Colonic mucosa (tissue), 4 donors: Measurements from ENCODE around the gene YIPF3. TPM values are rescaled to one million over a fixed set of nuclear protein-coding genes. Genes with fewer than 3 reads are reported as not detected.
A peak's percentile ranks its signal among the peaks of the same experiment; 100 is the strongest.

Experiments
- DNase-seq: peaks from one replicate; pipeline ENCODE4 v3.0.0-alpha.2; 2020
- H3K27ac ChIP-seq: fragments of 200-600 bp; one replicate; pipeline ENCODE4 v1.8.0; 2021
- H3K27me3 ChIP-seq: fragments of 200-600 bp; one replicate; pipeline ENCODE4 v1.8.0; 2021
- H3K36me3 ChIP-seq: fragments of 200-600 bp; one replicate; pipeline ENCODE4 v1.8.0; 2021
- H3K4me1 ChIP-seq: fragments of 200-600 bp; one replicate; pipeline ENCODE4 v1.8.0; 2021; ENCODE audit warnings: mild to moderate bottlenecking
- H3K4me3 ChIP-seq: fragments of 200-600 bp; one replicate; pipeline ENCODE4 v1.8.0; 2021
- H3K9ac ChIP-seq, 2 donors: one replicate each; pipeline ENCODE4 v1.7.0; 2013; ENCODE audit warnings: control low read depth in 2 of 2, low read depth in 2 of 2, low read length in 2 of 2
- H3K9me3 ChIP-seq: fragments of 200-600 bp; one replicate; pipeline ENCODE4 v1.8.0; 2021
- CTCF ChIP-seq: fragments of 200-600 bp; IDR thresholded peaks from one replicate; pipeline ENCODE4 v1.8.0; 2022; ENCODE audit warnings: antibody characterized with exemption, mild to moderate bottlenecking
- intact Hi-C: fragments of 100-400 bp; cut with DNase I; formaldehyde crosslinking; loops from one replicate; pipeline ENCODE4 v1.14.1; 2022
- total RNA-seq, 2 donors: library from RNA; stranded (reverse); fragmentation: NEBNext Ultra II Directional in 1 of 2; extraction: Animal tissue kit (Norgen Biotek cat#: 25700) in 1 of 2; gene quantifications; one replicate each; pipeline ENCODE4 v1.2.1, GENCODE V29; 2021
- donor health status: healthy.
- donor health status: DM: no; HTN: no; CAD: no.
- donor health status: DM: no; HTN: no; CAD: no.

YIPF3 gene
- total RNA-seq, 2 donors from 2014 or later = 121 to 129 TPM

- Histone ChIP-seq H3K36me3 (peaks cover 7% of the 10 kb centered on the region), H3K4me1 (no peaks in the 10 kb centered on the region), H3K27ac (no peak overlapping the region), H3K27me3 (no peaks in the 10 kb centered on the region), H3K4me3 (no peak overlapping the region), H3K9me3 (no peaks in the 10 kb centered on the region), H3K9ac (no peak overlapping the region)
- TF ChIP-seq CTCF = no peak
- no peak for DNase-seq
- intact Hi-C loops = no loop called here
Observed at GRCh38 chr6:43494321-43494720, 22.4 kb downstream of the YIPF3 start.

- Histone ChIP-seq H3K4me3 (no peak overlapping the region), H3K27me3 (no peaks in the 10 kb centered on the region), H3K9ac (no peak overlapping the region), H3K9me3 (no peaks in the 10 kb centered on the region), H3K27ac (no peak overlapping the region), H3K4me1 (no peaks in the 10 kb centered on the region), H3K36me3 (peaks cover 3% of the 10 kb centered on the region)
- DNase-seq = no peak
- intact Hi-C loops = no loop called here
- TF ChIP-seq CTCF = no peak
Observed at GRCh38 chr6:43493833-43494232, 22.9 kb downstream of the YIPF3 start.

- Histone ChIP-seq H3K4me3 (no peak overlapping the region), H3K36me3 (no peaks in the 10 kb centered on the region), H3K9ac (no peak overlapping the region), H3K9me3 (no peaks in the 10 kb centered on the region), H3K27ac (no peak overlapping the region), H3K4me1 (no peaks in the 10 kb centered on the region), H3K27me3 (no peaks in the 10 kb centered on the region)
- TF ChIP-seq CTCF = no peak
- intact Hi-C loops = no loop called here
- DNase-seq = no peak
Observed at GRCh38 chr6:43493230-43493629, 23.5 kb downstream of the YIPF3 start.

DNA sequence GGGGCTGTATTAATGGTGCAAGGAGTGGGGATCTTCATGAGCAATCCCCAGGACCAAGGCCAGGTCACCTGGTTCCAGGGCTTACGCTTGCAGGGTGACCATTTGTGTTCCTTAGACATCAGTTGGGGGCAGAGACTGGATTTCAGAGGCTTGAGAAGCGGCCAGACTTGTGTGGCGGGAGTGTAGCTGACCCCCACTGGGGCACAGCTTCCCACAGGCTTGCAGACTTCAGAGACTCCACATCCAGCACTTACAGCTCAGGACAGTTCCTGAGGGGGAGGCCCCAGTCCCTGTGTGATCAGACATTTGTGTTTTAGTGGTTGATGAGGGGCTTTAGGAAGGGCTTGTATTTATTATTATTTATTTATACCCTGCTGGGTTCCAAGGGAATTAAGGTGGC lies 24.1 kb downstream of the YIPF3 start:
- no peaks in the 10 kb centered on the region for H3K9me3 ChIP-seq
- no peaks in the 10 kb centered on the region for H3K36me3 ChIP-seq
- no peak for DNase-seq
- no peak overlapping the region for H3K4me3 ChIP-seq
- no peak for TF ChIP-seq CTCF
- H3K27ac ChIP-seq = no peak overlapping the region
- intact Hi-C loops = no loop called here
- no peaks in the 10 kb centered on the region for H3K4me1 ChIP-seq
- H3K9ac ChIP-seq = no peak overlapping the region
- H3K27me3 ChIP-seq = no peaks in the 10 kb centered on the region

DNA sequence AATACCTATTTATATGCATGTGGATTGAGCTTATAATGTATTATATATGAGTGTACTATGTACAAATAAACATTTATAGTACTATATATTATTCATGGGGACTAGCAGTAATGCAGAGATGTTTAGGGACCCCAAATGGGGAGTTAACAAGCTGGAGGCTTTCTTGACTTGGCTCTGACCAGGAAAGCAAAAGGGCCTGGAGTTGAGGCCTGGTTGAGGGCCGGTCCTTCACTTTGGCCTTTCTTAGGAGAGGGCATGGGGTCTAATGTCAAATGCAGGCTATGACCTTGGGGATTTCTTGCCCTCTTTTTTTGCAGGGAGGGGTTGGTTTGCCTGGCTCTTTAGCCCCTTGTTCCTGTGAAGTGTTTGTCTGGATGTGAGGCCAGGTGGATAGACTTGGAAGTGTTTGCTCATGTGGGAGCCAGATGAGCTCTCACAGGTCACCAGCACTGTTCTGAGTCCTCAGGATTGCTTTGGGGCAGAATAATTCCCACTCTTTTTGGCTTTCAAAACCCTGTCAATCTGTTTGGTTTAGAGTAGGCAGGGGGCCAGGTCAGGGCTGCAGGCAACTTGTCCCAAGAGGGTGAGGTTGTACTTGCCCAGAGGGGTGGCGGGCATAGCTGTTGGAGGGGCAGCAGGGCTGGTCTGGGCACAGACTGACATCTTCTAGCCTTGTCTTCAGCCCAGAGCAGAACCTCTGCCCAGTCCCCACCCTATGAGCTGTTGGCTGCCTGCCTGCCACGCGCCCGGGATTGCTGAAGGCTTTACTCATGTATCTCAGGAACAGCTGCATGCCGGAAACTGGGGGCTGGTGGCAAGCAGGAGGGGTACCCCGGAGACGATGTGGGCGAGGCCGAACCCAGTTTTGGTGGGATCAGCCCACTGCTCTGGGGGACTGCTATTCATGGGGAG lies 24.7 kb downstream of the YIPF3 start:
- H3K27ac ChIP-seq = no peak overlapping the region

More for the DNA sequence above, 24.7 kb downstream of the YIPF3 start:
- no peaks in the 10 kb centered on the region for H3K9me3 ChIP-seq
- H3K9ac ChIP-seq = peak overlapping the region in 1 of 2 donors; percentile 14
- DNase-seq = peak; percentile 70
- H3K36me3 ChIP-seq = no peaks in the 10 kb centered on the region
- H3K4me3 ChIP-seq = no peak overlapping the region
- no peaks in the 10 kb centered on the region for H3K4me1 ChIP-seq
- intact Hi-C loops = no loop called here
- no peaks in the 10 kb centered on the region for H3K27me3 ChIP-seq
- no peak for TF ChIP-seq CTCF
